GM20000 (cell line): Measurements from ENCODE around the gene IFNLR1.

Source experiments
- DNase-seq: peaks from one replicate; pipeline ENCODE4 v3.0.0; 2012; ENCODE audit warnings: low spot score
- CTCF ChIP-seq: IDR thresholded peaks from 2 replicates; pipeline ENCODE4 v1.5.1; 2012; ENCODE audit warnings: mild to moderate bottlenecking, control low read depth; ENCODE audit errors: extremely low read depth, missing control alignments

The IFNLR1 gene

GRCh38 chr1:24167008-24167407 lies 20.1 kb downstream of the IFNLR1 start:
- no peak for TF ChIP-seq CTCF
- no peak for DNase-seq

- TF ChIP-seq CTCF: no peak
- no peak for DNase-seq
Measured at GRCh38 chr1:24165500-24165899, 21.6 kb downstream of the IFNLR1 start.

GRCh38 chr1:24164004-24164403 lies 23.1 kb downstream of the IFNLR1 start:
- TF ChIP-seq CTCF: no peak
- no peak for DNase-seq

- no peak for TF ChIP-seq CTCF
- DNase-seq: no peak
Measured at GRCh38 chr1:24162201-24162600, 24.9 kb downstream of the IFNLR1 start.

- no peak for TF ChIP-seq CTCF
- DNase-seq: no peak
Measured at GRCh38 chr1:24161270-24161669, 25.8 kb downstream of the IFNLR1 start.

GRCh38 chr1:24159366-24159765 lies 27.7 kb downstream of the IFNLR1 start:
- TF ChIP-seq CTCF: no peak
- DNase-seq: no peak

- no peak for DNase-seq
- no peak for TF ChIP-seq CTCF
Measured at GRCh38 chr1:24157918-24158481, 29.1 kb downstream of the IFNLR1 start.
